NCI-H1048 (cell line): ENCODE data around the gene ME3.
A peak's percentile ranks its signal among the peaks of the same experiment; 100 is the strongest.
"Not testable (repeated sequence)": the region's sequence is repeated elsewhere in the genome, so short reads cannot be mapped to it uniquely, and the experiment has no call there.

Experiments used
- DNase-seq: peaks from one replicate; lab custom pipeline; 2025; lab: John Stamatoyannopoulos, UW

Gene ME3

GRCh38 chr11:86587264-86588193, 84.9 kb downstream of the ME3 start:
- no peak for DNase-seq

GRCh38 chr11:86586307-86586706, 86.1 kb downstream of the ME3 start:
- no peak for DNase-seq

- DNase-seq: no peak
Measured at GRCh38 chr11:86582898-86583297, 89.5 kb downstream of the ME3 start.

- DNase-seq: no peak
Measured at GRCh38 chr11:86580535-86580934, 91.9 kb downstream of the ME3 start.

- DNase-seq: no peak
Measured at GRCh38 chr11:86579406-86579731, 93.0 kb downstream of the ME3 start.

- DNase-seq: no peak
Measured at GRCh38 chr11:86578727-86579405, 93.5 kb downstream of the ME3 start.

GRCh38 chr11:86577644-86578636, 94.5 kb downstream of the ME3 start:
- no peak for DNase-seq

- no peak for DNase-seq
Measured at GRCh38 chr11:86576946-86577624, 95.3 kb downstream of the ME3 start.

- no peak for DNase-seq
Measured at GRCh38 chr11:86575927-86576326, 96.5 kb downstream of the ME3 start.

- no peak for DNase-seq
Measured at GRCh38 chr11:86575208-86575855, 97.1 kb downstream of the ME3 start.

GRCh38 chr11:86574493-86575207, 97.8 kb downstream of the ME3 start:
- no peak for DNase-seq

GRCh38 chr11:86571273-86571948, 101.0 kb downstream of the ME3 start:
- DNase-seq: no peak

- DNase-seq: no peak
Measured at GRCh38 chr11:86570451-86570850, 102.0 kb downstream of the ME3 start.

- DNase-seq: no peak
Measured at GRCh38 chr11:86570020-86570419, 102.4 kb downstream of the ME3 start.

- no peak for DNase-seq
Measured at GRCh38 chr11:86569109-86569508, 103.3 kb downstream of the ME3 start.

GRCh38 chr11:86565801-86566312, 106.6 kb downstream of the ME3 start:
- no peak for DNase-seq

- peak; percentile 41 for DNase-seq
Measured at GRCh38 chr11:86565388-86565787, 107.0 kb downstream of the ME3 start.

GRCh38 chr11:86562842-86563241, 109.6 kb downstream of the ME3 start:
- DNase-seq: not testable (repeated sequence)

GRCh38 chr11:86559311-86559945, 113.0 kb downstream of the ME3 start:
- DNase-seq: no peak
